Testis (tissue), 2 donors: ENCODE results near the gene NTMT2.

Experiments
- POLR2A ChIP-seq: fragments of 450-650 bp; IDR thresholded peaks from one replicate; pipeline ENCODE4 v1.6.1; 2017; ENCODE audit warnings: antibody characterized with exemption, mild to moderate bottlenecking, moderate library complexity
- TF ChIP-seq, protein P1 (sequence below), 3 experiments: fragments of 450-650 bp in 2 of 3; fragments of 200-600 bp in 1 of 3; sonication (generic) in 1 of 3; IDR thresholded peaks; one replicate each; pipeline ENCODE4 v1.5.1; 2016 to 2019; ENCODE audit warnings: antibody characterized with exemption in 3 of 3, mild to moderate bottlenecking in 2 of 3, moderate library complexity in 1 of 3

DNA sequence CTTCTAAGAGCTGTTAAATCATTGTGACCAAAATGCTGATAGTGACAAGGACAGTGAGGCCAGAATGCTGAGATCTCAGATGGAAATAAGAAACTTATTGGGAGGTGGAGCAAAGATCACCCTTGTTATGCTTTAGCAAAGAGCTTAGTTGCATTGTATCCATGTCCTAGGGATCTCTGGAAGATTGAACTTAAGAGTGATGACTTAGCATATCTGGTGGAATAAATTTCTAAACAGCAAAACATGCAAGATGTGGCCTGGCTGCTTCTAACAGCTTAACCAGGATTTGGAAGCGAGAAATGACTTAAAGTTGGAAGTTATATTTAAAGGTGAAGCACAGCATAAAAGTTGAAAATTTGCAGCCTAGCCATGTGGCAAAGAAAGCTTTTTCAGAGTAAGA, 7.7 kb downstream of the NTMT2 start:
- TF ChIP-seq, protein P1, sequence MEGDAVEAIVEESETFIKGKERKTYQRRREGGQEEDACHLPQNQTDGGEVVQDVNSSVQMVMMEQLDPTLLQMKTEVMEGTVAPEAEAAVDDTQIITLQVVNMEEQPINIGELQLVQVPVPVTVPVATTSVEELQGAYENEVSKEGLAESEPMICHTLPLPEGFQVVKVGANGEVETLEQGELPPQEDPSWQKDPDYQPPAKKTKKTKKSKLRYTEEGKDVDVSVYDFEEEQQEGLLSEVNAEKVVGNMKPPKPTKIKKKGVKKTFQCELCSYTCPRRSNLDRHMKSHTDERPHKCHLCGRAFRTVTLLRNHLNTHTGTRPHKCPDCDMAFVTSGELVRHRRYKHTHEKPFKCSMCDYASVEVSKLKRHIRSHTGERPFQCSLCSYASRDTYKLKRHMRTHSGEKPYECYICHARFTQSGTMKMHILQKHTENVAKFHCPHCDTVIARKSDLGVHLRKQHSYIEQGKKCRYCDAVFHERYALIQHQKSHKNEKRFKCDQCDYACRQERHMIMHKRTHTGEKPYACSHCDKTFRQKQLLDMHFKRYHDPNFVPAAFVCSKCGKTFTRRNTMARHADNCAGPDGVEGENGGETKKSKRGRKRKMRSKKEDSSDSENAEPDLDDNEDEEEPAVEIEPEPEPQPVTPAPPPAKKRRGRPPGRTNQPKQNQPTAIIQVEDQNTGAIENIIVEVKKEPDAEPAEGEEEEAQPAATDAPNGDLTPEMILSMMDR (IDR thresholded peaks at IDR 0.05): no peak
- TF ChIP-seq POLR2A: no peak
